ENCODE measurements around the gene TMEM82.

The TMEM82 gene

DNA sequence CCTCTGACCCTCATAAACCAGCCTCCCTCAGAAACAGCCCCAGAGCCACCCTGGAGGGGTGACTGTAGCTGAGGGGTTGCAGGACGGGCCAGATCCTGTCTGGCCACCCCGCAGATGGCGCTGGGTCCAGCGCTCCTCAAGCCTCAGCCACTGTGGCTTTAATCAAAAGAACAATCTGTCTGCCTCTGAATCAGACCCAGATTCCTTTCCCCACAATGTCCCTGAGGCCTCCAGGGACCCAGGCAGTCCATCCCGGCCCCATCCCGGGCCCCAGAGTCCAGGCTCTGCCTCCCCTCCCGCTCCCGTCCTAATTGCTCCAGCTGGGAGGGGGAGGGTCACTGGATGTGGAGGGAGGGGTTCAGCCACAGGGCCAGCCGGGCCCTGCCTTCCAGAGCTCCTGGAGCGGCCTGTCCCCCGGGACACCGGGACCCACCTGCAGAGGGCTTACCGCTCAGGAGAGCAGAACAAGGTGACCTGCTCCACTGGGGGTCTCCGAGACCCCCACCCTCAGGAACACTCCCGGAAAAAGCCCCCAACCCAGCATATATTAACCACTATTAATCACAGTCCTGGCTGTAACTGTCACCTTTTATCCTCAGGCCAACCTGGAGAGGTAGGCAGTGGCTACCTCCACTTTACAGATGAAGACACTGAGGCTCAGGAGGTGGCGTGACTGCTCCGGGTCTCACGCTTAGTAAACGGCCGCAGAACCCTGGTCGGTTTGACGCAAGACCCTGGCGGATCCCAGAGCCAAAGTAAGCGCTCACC, 15.5 kb downstream of the TMEM82 start:
- no peak for DNase-seq

DNA sequence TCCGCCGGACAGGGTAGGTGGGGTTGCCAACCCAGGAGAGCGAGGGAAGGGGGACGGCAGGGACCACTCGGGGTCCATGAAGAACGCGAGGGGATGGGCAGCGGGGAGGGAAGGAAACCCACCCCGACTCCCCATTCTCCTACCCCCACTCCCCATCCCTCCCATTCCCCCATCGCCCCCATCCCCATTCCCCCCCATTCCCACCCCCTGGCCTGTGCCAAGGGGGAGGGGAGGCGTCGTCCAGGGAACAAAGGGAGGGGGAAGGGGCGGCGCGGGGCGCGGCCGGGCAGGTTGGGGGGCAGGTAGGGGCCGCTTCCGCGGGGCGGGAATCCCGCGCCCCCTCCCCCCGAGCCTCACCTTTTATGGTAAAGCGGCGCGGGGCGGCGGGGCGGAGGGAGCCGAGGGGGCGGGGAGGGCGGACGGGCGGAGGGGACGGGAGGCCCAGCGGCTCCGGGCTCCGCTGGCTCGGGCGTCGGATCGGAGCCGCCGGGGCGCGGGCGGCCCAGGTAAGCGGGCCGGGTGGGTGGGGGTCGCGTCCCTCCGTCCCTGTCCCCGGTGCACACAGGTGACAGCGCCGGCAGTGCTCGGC, 16.1 kb downstream of the TMEM82 start, which contains the start of gene FBLIM1:
TSS of gene FBLIM1 (plus strand) at position 453 of the 589 bp plus-strand sequence. CDS start 6,189 bp downstream, outside the sequence.
- DNase-seq, result peak; percentile 24

DNA sequence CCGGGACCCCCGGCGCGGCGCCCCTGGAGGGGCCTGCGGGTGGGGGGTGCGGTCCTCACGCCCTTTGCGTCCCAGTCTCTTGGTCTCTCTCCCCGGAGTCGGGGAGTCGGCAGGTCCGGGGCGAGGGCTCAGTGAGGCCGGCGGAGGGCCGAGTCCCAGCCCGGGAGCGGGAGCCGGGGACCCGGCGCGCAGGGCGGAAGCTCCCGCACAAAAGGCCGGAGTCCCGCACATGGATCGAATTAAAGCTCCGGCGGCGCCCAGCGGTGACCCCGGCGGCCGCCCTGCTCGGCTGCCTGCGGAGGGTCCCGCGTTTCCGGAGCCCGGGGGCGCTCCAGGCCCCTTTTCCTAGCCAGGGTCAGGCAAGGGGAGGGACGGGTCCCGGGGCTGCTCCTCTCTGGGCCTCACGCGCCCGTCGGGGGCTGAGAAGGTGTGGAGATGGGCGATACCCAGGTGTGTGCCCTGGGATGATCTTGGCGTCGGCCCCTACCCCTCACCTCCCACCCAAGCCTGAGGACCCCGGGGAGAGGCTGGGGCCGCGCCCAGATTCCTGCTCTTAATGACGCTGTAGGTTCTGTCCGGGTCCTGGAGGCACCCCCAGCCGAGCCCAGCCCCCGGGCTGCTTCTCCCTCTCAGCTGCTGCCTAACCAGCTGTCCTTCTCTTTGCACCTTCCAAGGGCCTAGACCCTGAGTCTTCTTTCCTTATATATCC, 16.8 kb downstream of the TMEM82 start:
- DNase-seq, result no peak

DNA sequence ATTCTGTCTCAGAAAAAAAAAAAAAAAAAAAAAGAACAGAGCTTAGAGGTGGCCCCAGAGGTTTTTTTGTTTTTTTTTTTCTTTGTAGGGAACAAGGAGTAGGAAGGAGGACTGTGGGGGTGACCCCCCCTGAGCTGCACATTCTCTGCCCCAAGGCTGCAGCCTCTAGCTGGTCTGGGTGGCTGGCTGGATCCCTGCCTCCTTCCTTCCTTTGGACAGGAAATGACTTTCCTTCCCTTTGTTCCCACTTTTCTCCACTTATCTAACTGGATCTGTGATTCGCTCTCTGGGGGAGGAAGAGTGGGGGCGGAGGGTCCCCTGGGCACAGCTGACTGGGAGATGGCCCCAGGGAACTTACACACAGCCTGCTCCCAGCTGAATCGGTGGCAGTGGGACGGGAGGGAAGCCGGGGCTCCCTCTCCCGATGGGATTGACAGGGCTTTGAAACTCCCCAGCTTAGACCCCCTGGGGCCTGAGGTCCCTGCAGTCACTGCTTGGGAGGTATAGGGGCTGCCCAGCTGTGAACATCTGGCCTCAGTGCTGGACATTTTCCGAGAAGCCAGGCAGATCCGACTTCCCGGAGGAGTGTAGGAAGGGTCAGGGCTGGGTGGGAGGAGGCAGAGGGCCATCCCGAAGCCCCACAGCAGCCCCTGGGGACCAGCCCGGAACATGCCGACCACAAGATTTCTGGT, 18.4 kb downstream of the TMEM82 start:
- no peak for DNase-seq

DNA sequence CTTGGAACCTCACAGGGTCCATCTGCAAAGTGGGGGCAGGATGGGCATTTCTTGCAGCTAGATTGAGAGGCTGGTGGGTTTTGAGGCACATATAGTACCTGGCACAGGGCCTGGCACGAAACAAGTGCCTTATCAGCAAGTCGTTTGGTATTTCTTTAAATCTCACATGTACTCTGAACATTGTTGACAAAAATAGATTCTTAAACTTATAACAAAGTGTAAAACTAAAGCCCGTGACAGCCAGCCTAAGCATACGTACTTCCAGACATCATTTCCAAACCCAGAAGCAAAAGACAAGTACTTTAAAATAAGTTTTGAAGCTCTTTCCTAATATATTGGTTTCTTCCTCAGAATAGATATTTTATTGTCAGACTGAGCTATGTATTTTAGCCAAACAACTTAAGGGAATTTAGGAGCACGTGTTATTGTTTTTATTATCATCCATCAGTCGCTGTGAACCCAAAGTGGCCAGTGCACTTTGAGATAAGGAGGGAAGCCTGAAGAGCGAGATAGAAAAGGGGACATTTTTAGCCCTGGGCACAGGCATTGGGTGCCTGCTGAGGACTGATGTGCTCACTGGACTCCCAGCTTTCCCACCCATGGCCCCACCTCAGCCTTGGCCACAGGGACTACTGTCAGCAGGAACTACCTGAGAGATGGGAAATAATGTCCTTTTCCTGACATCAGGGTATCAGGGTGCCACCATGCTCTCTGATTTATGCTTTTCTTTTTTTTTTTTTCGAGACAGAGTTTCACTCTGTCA, 19.2 kb downstream of the TMEM82 start:
- DNase-seq, result no peak

DNA sequence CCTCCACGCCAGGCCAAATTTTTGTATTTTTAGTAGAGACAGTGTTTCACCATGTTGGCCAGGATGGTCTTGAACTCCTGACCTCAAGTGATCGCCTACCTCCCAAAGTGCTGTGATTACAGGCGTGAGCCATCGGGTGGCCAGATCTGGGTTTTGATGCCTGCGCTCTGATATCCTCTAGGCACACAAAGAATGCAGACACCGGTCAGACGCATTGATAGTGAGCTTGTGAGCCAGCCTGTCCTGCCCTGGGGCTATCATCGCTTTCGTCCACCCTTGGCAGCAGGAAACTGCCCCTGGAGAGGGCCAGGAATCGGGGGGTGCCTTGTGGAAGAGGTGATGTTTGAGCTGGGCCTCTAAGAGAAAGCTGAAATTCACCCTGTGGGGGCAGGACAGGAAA, 20.2 kb downstream of the TMEM82 start:
- DNase-seq, result no peak

DNA sequence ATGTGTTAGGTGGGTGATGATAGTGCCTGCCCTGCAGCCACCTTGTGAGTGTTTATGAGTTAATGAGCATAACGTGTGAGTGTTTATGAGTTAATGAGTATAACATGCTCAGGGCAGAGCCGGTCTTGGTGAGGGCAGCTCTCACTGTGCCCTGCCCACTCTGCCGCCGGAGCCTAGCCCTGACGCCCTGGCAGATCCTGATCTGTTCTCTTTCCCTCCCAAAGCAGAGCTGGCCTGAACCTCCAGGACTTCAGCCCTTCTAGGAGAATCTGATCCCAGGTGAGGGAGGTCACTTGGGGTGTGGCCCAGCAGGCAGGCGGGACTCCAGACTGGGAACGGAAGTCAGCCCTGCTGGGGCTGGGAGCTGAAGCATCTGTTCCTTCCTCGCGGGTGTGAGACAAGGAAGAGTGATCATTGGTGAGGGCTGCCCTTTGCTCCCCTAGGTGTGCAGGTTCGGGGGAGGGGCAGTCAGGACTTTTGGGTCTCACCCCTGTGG, 22.0 kb downstream of the TMEM82 start:
- DNase-seq, result no peak

DNA sequence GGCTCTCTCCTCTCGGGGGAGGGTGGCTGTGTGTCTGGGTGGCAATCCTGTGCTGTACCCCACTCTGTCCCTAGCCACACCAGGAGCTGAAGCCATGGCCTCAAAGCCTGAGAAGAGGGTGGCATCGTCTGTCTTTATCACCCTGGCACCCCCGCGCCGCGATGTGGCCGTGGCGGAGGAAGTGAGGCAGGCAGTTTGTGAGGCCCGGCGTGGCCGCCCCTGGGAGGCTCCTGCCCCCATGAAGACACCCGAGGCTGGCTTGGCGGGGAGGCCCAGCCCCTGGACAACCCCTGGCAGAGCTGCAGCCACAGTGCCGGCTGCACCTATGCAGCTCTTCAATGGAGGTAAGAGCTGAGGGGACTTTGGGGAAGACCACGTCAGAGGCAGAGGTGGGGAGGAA, 22.6 kb downstream of the TMEM82 start:
- no peak for DNase-seq

DNA sequence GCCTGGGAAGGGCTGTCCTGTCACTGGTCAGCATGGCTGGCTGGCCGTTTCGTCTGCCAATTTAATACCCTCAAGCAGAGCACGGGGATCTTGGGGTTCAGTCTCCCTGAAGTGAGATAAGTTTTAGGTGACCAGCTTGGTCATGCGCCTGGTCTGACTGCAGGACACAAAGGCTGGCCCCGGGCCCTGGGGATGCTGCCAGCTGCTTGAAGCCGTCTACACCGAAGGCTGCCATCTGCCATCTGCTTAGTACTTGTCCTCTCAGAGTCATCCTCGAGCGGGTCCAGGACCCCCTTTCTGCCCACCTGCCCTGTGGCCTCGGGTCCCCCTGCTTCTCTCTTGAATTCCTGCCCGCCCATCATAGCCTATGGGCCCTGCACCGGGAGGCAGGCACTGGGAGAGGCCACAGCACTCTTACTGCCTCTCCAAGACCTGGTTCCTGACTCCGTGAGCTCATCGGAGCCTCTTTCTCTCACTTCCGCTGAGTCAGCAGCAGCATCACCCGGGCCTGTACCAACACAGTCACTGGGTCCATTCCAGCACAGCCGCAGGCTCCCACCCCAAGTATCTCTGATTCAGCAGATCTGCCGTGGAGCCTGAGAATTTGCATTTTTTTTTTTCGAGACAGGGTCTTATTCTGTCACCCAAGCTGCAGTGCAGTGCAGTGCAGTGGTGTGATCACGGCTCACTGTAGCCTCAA, 23.3 kb downstream of the TMEM82 start:
- no peak for DNase-seq

DNA sequence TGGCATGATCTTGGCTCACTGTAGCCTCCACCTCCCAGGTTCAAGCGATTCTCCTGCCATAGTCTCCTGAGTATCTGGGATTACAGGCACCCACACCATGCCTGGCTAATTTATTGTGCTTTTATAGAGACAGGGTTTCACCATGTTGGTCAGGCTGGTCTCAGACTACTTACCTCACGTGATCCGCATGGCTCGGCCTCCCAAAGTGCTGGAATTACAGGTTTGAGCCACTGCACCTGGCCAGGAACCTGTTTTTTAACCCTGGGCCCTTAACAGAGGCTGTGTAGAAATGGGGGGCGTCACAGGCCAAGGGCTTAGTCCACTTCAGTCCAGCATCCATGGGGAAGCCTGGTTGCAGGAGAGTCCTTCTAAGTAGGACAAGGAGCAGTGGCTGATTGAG, 25.6 kb downstream of the TMEM82 start:
- DNase-seq, result no peak

DNA sequence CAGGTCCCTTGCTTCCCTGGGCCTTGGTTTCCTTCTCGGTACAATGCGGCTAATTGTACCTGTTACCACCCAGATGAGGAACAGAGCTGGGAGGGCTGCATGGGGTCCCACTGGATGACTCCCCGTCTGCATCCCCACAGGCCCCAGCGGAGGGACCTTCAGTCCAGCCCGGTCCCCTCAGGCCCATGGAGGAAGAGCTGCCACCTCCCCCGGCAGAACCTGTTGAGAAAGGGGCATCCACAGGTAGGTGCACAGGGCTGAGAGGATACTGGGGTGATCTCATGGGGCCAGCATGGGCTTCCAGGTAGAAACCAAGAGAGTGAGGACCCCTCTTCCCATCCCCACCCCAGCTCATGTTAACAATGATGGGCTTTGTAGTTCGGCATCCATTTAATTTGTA, 26.1 kb downstream of the TMEM82 start:
- DNase-seq, result no peak

DNA sequence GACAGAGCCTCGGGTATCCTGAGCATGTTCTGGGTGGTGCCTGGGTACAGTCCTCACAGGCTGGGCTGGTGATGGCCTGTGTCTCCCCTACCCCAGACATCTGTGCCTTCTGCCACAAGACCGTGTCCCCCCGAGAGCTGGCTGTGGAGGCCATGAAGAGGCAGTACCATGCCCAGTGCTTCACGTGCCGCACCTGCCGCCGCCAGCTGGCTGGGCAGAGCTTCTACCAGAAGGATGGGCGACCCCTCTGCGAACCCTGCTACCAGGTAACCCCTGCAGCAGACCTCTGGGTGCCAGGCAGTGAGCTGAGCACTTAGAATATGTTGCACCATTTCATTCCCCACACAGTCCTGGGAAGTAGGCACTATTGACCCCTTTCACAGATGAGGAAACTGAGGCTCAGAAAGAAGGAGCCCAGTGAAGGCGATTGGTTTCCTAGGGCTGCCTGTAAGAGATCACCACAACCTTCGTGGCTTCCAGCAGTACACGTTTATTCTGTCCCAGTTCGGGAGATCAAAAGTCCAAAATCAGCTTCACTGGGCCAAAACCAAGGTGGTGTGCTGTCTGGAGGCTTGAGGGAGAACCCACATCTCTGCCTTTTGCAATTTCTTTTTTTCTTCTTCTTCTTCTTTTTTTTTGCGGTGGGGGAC, 28.1 kb downstream of the TMEM82 start:
- DNase-seq, result no peak

DNA sequence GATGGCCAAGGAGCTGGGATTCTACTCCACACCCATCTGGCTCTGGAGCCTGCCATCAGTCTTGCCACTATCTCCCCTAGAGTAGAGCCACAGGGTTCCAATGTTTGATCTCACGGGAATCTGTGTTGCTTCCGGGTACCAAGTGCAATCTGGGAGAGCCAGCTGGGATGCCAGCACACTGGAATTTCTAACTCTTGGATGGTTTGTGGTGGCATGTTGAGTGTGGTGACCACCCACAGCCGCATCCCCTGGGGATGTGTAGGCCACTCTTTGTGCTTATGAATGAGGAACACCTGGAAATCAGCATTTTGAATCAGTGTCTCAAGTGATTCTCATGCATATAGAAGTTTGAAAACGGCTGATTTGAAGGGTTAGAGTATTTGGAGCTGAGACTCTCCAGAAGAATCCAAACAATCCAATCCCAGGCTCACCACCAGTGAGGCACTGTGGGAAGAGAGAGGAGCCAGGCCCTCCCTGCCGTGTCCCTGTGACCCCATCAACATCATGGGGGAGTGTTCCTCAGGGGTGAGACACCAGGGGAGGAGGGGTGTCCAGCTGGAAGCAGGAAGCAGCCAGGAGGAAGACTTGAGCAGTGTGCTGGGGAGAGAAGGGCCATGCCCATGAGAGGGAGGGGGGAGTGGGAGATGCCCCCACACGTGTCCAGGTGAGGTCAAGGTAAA, 29.7 kb downstream of the TMEM82 start:
- DNase-seq, result no peak

DNA sequence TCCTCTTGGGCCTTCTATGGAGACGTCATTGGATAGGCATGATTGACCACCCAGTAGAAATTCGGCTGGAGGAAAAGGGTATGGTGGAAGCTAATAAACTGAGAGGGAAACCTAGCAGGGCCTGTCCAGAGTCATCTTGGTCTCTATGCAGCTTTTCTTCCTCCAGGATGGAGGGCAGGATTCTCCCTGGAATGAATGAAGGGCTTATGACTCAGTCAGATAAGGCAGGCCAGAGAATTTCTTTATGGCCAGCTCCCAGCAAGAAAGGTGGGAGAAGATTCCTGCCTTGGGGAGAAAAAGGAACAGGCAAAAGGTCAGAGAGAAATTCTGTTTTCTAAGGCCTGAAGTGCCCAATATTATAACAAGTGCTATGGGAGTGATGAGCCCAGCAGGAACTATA, 33.4 kb downstream of the TMEM82 start:
- no peak for DNase-seq

DNA sequence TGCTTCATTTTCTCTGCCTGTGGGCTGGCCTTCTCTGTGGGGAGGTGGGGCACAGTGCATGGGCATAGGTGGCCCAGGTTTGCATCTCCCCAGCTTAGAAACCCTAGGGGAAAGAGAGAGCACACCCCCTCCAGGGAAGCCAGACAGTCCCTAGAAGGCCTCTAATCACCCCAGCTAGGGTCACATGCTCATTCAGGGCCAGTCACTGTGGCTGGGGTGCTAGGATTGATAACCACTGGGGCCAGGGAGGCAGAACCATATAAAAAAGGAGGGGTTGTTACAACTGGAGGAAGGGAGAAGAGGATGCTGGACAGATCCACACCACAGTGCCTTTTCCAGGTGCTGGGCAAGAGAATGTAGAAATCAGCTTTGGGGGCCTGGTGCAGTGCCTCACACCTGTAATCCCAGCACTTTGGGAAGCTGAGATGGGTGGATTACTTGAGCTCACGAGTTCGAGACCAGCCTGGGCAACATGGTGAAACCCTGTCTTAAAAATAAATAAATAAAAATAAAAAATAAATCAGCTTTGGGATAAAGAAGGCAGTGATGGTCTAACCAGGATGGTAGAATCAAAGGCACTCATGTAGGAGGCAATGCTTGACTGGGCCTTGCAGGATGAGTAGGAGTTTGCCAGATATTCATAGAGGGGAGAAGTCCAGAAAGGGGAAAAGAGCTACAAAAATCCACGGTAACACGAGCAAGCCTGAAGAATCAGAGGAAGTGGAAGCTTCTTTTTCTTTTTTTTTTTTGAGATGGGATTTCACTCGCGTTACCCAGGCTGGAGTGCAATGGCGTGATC, 35.8 kb downstream of the TMEM82 start:
- no peak for DNase-seq

DNA sequence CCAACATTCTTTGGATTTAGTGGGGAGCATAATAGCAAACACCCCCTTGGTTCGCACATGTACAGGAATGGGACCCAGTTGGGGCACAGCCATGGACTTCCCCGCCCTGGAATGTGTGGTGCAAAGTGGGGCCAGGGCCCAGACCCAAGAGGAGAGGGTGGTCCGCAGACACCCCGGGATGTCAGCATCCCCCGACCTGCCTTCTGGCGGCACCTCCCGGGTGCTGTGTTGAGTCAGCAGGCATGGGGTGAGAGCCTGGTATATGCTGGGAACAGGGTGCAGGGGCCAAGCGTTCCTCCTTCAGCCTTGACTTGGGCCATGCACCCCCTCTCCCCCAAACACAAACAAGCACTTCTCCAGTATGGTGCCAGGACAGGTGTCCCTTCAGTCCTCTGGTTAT, 43.4 kb downstream of the TMEM82 start:
- DNase-seq, result no peak

DNA sequence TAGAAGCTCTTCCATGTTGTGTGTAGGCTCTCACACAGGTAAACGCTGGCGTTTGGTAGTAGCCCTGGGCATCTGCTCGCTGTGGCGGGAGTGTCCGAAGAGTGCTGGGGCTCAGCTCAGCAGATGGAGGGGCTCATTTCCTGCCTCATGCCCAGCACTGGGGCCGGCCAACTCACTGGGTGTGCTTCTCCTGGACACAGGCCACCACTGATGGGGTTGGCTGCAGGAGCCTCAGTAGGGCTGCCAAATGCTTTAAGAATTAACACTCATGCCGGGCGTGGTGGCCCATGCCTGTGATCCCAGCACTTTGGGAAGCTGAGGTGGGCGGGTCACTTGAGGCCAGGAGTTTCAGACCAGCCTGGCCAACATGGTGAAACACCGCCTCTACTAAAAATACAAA, 44.3 kb downstream of the TMEM82 start:
- no peak for DNase-seq

DNA sequence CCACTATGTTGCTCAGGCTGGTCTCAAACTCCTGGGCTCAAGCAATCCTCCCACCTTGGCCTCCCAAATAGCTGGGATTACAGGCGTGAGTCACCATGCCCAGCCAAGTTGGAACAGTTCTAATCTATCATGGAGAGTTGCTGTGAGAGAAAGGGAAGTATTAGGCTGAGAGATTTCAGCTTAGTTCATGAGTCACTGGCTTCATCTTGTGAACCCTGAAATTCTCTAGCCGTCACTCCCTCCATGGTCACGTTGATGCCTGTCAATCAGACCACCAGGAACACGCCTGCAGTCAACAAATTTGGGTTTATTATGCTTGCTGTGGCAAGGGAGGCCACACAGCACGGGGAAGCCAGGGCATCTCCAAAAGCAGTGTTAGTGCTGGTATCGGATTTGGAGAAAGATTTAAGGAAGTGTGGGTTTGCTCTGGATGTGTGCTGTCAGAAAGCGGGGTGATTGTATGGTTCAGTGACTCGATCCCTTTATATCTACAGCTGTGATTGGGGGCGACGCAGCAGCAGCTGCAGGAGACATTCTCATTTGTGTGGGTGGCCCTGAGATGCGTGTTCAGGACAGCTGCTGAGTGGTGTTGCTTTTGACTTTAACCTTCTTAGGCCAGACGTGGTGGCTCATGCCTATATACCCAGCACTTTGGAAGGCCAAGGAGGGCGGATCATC, 46.5 kb downstream of the TMEM82 start:
- DNase-seq, result no peak

DNA sequence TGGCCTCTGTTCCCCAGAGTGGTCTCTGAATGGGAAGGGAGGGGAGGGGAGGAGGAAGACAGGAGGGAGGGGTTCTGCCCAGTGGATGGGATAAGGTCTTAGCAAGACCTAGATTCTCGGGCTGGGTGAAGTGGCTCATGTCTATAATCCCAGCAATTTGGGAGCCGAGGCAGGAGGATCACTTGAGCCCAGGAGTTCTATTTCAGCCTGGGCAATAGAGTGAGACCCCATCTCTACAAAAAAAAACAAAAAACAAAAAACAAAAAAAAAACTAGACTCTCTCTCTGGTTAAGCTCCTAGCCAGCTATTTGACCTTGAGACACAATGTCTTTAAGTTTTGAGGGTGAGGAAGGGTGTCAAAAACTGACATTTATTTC, 53.8 kb downstream of the TMEM82 start:
- DNase-seq, result no peak
